ENCODE results near the gene LRBA. TPM values are rescaled to one million over a fixed set of nuclear protein-coding genes. Genes with fewer than 3 reads are reported as not detected.

LRBA gene
- polyA plus RNA-seq, 2 of the 4 experiments (the other 2 are of a cell fraction), result 10.7 to 25.1 TPM

DNA sequence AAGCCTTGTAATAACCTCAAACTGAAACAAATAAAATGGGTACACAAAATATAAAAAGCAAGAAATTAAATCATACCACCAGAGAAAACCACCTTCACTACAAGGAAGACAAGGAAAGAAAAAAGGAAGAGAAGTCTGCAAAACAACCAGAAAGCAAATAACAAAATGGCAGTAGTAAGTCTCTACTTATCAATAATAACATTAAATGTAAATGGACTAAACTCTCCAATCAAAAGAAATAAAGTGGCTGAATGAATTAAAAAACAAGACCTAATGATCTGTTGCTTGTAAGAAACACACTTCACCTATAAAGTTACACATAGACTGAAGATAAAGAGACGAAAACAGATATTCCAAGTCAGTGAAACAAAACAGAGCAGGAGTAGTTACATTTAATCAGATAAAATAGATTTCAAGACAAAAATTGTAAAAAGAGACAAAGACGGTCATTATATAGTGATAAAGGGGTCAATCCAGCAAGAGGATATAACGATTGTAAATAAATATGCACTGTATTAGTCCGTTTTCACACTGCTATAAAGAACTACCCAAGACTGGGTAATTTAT, 289.0 kb downstream of the LRBA start:
- 65% methylated on average over 4 of the region's 4 CpGs for WGBS (ENCODE audit: missing lambda C conversion rate)

DNA sequence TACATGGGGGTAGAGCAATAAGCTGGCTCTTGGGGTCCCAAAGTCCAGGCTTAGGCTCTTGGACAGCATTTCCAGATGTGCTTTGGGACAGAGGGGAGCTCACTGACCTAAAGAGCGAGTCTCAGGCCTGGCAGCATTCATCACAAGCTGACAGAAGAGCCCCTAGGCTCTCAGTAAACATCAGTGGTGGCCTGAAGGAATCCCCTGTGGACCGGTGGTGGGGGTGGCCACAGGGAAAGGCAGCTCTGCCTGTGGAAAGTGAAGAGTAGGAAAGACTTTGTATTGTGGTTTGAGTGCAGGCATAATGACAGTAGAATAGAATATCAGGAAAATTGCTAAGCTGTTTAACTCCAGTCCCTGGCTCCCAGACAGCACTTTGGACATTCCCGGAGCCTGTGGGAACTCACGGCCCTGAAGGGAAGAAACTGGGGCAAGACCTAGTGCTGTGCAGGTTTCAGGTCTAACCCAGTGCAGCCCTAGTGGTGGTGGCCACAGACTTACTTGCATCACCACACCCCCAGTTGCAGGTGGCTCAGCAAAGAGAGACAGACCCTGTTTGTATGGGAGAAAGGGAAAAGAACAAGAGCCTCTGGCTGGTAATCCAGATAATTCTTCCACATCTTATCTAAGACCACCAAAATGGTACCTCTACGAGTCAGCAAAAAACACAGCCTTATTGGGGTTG, 291.2 kb downstream of the LRBA start:
- peak overlapping the region in 1 of 2 experiments; percentile 62; a peak in 1 of 6 replicates for H3K27ac ChIP-seq
- H3K4me1 ChIP-seq, result peaks cover 7% of the 10 kb centered on the region; the same call in 1 of the 3 replicates
- POLR2A ChIA-PET, result no interaction called here
- ATAC-seq, result no peak
- H3K4me3 ChIP-seq, result no peak overlapping the region
- H3K9me3 ChIP-seq, result no peaks in the 10 kb centered on the region
- TF ChIP-seq EHMT2 (IDR thresholded peaks at IDR 0.05; ENCODE audit: low read depth), result no peak
- no peak for TF ChIP-seq JUN (IDR thresholded peaks at IDR 0.05)
- no peak for TF ChIP-seq EP300 (IDR thresholded peaks at IDR 0.05)
- no peak for TF ChIP-seq HOXB5 (CRISPR knock-in tag; IDR thresholded peaks at IDR 0.05)
- no peak for TF ChIP-seq NR3C1 (IDR thresholded peaks at IDR 0.05)
- no peak for TF ChIP-seq GATA3 (IDR thresholded peaks at IDR 0.05; ENCODE audit: borderline replicate concordance)
- no peak for TF ChIP-seq HOXB13 (CRISPR knock-in tag; IDR thresholded peaks at IDR 0.05; ENCODE audit: low read depth)
- TF ChIP-seq TFCP2L1 (CRISPR knock-in tag; IDR thresholded peaks at IDR 0.05), result no peak
- TF ChIP-seq, protein P1, sequence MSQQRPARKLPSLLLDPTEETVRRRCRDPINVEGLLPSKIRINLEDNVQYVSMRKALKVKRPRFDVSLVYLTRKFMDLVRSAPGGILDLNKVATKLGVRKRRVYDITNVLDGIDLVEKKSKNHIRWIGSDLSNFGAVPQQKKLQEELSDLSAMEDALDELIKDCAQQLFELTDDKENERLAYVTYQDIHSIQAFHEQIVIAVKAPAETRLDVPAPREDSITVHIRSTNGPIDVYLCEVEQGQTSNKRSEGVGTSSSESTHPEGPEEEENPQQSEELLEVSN (IDR thresholded peaks at IDR 0.05; ENCODE audit: borderline replicate concordance, low read depth), result no peak
- TF ChIP-seq, protein P2, sequence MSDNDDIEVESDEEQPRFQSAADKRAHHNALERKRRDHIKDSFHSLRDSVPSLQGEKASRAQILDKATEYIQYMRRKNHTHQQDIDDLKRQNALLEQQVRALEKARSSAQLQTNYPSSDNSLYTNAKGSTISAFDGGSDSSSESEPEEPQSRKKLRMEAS (IDR thresholded peaks at IDR 0.05), result no peak
- TF ChIP-seq HDAC2 (IDR thresholded peaks at IDR 0.05), result no peak
- TF ChIP-seq RAD21 (conservative IDR thresholded peaks at IDR 0.05 in 1 of 2, IDR thresholded peaks at IDR 0.05 in 1 of 2), result no peak
- TF ChIP-seq ZSCAN20 (CRISPR knock-in tag; IDR thresholded peaks at IDR 0.05), result no peak
- no peak for FAIRE-seq
- no peak overlapping the region for H3K4me2 ChIP-seq
- CTCF ChIA-PET, result no interaction called here
- WGBS (ENCODE audit: missing lambda C conversion rate), result 84% methylated on average over 5 of the region's 5 CpGs
- no peak for DNase-seq (ENCODE audit: low read depth in 1 of 2, low spot score in 1 of 2)

More for the DNA sequence above, 289.0 kb downstream of the LRBA start:
- FAIRE-seq, result no peak
- Histone ChIP-seq H3K4me2 (no peak overlapping the region), H3K4me3 (no peak overlapping the region), H3K27ac (no peak overlapping the region), H3K4me1 (peaks cover 7% of the 10 kb centered on the region; the same call in 1 of the 3 replicates), H3K9me3 (no peaks in the 10 kb centered on the region)
- no peak for ATAC-seq
- POLR2A ChIA-PET, result no interaction called here
- TF ChIP-seq ZSCAN20 (CRISPR knock-in tag; IDR thresholded peaks at IDR 0.05) (no peak), ZNF302 (CRISPR knock-in tag; IDR thresholded peaks at IDR 0.05) (no peak), CBX8 (IDR thresholded peaks at IDR 0.05) (no peak), JUN (IDR thresholded peaks at IDR 0.05) (no peak), RCOR1 (IDR thresholded peaks at IDR 0.05; ENCODE audit: low read depth, low read length) (no peak), FOXS1 (CRISPR knock-in tag; IDR thresholded peaks at IDR 0.05) (no peak), EP300 (IDR thresholded peaks at IDR 0.05) (no peak), HOXB13 (CRISPR knock-in tag; IDR thresholded peaks at IDR 0.05; ENCODE audit: low read depth) (no peak), HEYL (CRISPR knock-in tag; IDR thresholded peaks at IDR 0.05) (no peak), KDM1A (IDR thresholded peaks at IDR 0.05; ENCODE audit: low read depth) (no peak)
- TF ChIP-seq, protein P3, sequence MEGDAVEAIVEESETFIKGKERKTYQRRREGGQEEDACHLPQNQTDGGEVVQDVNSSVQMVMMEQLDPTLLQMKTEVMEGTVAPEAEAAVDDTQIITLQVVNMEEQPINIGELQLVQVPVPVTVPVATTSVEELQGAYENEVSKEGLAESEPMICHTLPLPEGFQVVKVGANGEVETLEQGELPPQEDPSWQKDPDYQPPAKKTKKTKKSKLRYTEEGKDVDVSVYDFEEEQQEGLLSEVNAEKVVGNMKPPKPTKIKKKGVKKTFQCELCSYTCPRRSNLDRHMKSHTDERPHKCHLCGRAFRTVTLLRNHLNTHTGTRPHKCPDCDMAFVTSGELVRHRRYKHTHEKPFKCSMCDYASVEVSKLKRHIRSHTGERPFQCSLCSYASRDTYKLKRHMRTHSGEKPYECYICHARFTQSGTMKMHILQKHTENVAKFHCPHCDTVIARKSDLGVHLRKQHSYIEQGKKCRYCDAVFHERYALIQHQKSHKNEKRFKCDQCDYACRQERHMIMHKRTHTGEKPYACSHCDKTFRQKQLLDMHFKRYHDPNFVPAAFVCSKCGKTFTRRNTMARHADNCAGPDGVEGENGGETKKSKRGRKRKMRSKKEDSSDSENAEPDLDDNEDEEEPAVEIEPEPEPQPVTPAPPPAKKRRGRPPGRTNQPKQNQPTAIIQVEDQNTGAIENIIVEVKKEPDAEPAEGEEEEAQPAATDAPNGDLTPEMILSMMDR (IDR thresholded peaks at IDR 0.05), result no peak
- TF ChIP-seq, protein P4, sequence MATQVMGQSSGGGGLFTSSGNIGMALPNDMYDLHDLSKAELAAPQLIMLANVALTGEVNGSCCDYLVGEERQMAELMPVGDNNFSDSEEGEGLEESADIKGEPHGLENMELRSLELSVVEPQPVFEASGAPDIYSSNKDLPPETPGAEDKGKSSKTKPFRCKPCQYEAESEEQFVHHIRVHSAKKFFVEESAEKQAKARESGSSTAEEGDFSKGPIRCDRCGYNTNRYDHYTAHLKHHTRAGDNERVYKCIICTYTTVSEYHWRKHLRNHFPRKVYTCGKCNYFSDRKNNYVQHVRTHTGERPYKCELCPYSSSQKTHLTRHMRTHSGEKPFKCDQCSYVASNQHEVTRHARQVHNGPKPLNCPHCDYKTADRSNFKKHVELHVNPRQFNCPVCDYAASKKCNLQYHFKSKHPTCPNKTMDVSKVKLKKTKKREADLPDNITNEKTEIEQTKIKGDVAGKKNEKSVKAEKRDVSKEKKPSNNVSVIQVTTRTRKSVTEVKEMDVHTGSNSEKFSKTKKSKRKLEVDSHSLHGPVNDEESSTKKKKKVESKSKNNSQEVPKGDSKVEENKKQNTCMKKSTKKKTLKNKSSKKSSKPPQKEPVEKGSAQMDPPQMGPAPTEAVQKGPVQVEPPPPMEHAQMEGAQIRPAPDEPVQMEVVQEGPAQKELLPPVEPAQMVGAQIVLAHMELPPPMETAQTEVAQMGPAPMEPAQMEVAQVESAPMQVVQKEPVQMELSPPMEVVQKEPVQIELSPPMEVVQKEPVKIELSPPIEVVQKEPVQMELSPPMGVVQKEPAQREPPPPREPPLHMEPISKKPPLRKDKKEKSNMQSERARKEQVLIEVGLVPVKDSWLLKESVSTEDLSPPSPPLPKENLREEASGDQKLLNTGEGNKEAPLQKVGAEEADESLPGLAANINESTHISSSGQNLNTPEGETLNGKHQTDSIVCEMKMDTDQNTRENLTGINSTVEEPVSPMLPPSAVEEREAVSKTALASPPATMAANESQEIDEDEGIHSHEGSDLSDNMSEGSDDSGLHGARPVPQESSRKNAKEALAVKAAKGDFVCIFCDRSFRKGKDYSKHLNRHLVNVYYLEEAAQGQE (IDR thresholded peaks at IDR 0.05), result no peak
- CTCF ChIA-PET, result no interaction called here
- DNase-seq (ENCODE audit: low read depth in 1 of 2, low spot score in 1 of 2), result no peak

Measured in A549 (cell line).